Neural cell (in vitro differentiated cells): ENCODE measurements around the gene MDGA2. TPM values are rescaled to one million over a fixed set of nuclear protein-coding genes. Genes with fewer than 3 reads are reported as not detected.

Source experiments
- H2AFZ ChIP-seq: fragments of 200-600, 300-800 bp; sonication (generic), shearing (Covaris generic); 2 replicates; pipeline ENCODE4 v1.6.0; 2014; ENCODE audit warnings: low read depth, mild to moderate bottlenecking, antibody characterized with exemption, low read length, moderate library complexity
- H3F3A ChIP-seq: fragments of 200-600 bp; shearing (Covaris generic); 2 replicates; pipeline ENCODE4 v1.6.1; 2016; ENCODE audit warnings: mild to moderate bottlenecking, moderate library complexity, mixed read lengths, antibody characterized with exemption, low read length; ENCODE audit not compliant: insufficient read depth, poor library complexity, severe bottlenecking
- H3K27ac ChIP-seq: fragments of 200-600, 300-800 bp; sonication (generic), shearing (Covaris generic); 2 replicates; pipeline ENCODE4 v1.5.1; 2014; ENCODE audit warnings: mild to moderate bottlenecking, low read length, moderate library complexity
- H3K27me3 ChIP-seq: fragments of 300-800, 200-600 bp; sonication (generic), shearing (Covaris generic); 2 replicates; pipeline ENCODE4 v1.6.0; 2014; ENCODE audit warnings: mild to moderate bottlenecking, low read depth, low read length, moderate library complexity; ENCODE audit not compliant: insufficient read depth
- H3K36me3 ChIP-seq: fragments of 300-800, 200-600 bp; sonication (generic), shearing (Covaris generic); 2 replicates; pipeline ENCODE4 v1.5.1; 2014; ENCODE audit warnings: mild to moderate bottlenecking, antibody characterized with exemption, low read length, moderate library complexity; ENCODE audit not compliant: insufficient read depth
- H3K4me2 ChIP-seq: fragments of 300-800, 200-600 bp; sonication (generic), shearing (Covaris generic); 2 replicates; pipeline ENCODE4 v1.6.0; 2014; ENCODE audit warnings: mild to moderate bottlenecking, low read length
- H3K4me3 ChIP-seq: fragments of 300-800, 200-600 bp; sonication (generic), shearing (Covaris generic); 2 replicates; pipeline ENCODE4 v1.5.1; 2014; ENCODE audit warnings: mild to moderate bottlenecking, low read length, moderate library complexity
- H3K79me2 ChIP-seq: fragments of 200-600 bp; shearing (Covaris generic); replicated peaks from 2 replicates; pipeline ENCODE4 v1.6.0; 2014; ENCODE audit warnings: mild to moderate bottlenecking, low read length, moderate library complexity; ENCODE audit not compliant: insufficient read depth
- H3K9ac ChIP-seq: fragments of 300-800, 200-600 bp; sonication (generic), shearing (Covaris generic); 2 replicates; pipeline ENCODE4 v1.6.1; 2016; ENCODE audit warnings: mild to moderate bottlenecking, low read length, mixed read lengths
- H3K9me2 ChIP-seq: fragments of 200-600 bp; shearing (Covaris generic); 2 replicates; pipeline ENCODE4 v1.6.1; 2016; ENCODE audit warnings: mild to moderate bottlenecking, low read length, mixed read lengths; ENCODE audit not compliant: insufficient read depth
- H3K9me3 ChIP-seq: fragments of 200-600, 300-800 bp; sonication (generic), shearing (Covaris generic); 2 replicates; pipeline ENCODE4 v1.6.1; 2016; ENCODE audit warnings: mild to moderate bottlenecking, mixed run types, low read length, moderate library complexity, mixed read lengths
- H4K20me1 ChIP-seq: fragments of 200-600 bp; shearing (Covaris generic); 2 replicates; pipeline ENCODE4 v1.6.1; 2016; ENCODE audit warnings: mild to moderate bottlenecking, mixed run types; ENCODE audit not compliant: insufficient read depth
- EP300 ChIP-seq: fragments of 450-650 bp; conservative IDR thresholded peaks from 2 replicates; pipeline ENCODE4 v1.6.1; 2014; ENCODE audit warnings: antibody characterized with exemption, mild to moderate bottlenecking, moderate library complexity; ENCODE audit not compliant: poor library complexity, severe bottlenecking
- EZH2 ChIP-seq: fragments of 200-600, 300-800 bp; shearing (Covaris generic), sonication (generic); IDR thresholded peaks from 2 replicates; pipeline ENCODE4 v1.6.1; 2014; ENCODE audit warnings: antibody characterized with exemption, low read length, borderline replicate concordance, mild to moderate bottlenecking; ENCODE audit not compliant: insufficient read depth, poor library complexity, severe bottlenecking
- MXI1 ChIP-seq: fragments of 450-650 bp; conservative IDR thresholded peaks from 2 replicates; pipeline ENCODE4 v1.6.1; 2014; ENCODE audit warnings: antibody characterized with exemption, mild to moderate bottlenecking; ENCODE audit not compliant: poor library complexity, severe bottlenecking
- POLR2AphosphoS5 ChIP-seq: IDR thresholded peaks from 2 replicates; pipeline ENCODE4 v1.6.1; 2012
- RAD21 ChIP-seq: fragments of 450-650 bp; conservative IDR thresholded peaks from 2 replicates; pipeline ENCODE4 v1.6.1; 2014; ENCODE audit warnings: antibody characterized with exemption, mild to moderate bottlenecking, moderate library complexity
- SMC3 ChIP-seq: fragments of 450-650 bp; conservative IDR thresholded peaks from 2 replicates; pipeline ENCODE4 v1.6.1; 2014; ENCODE audit warnings: antibody characterized with exemption, mild to moderate bottlenecking, moderate library complexity; ENCODE audit not compliant: poor library complexity
- TAF1 ChIP-seq: IDR thresholded peaks from 2 replicates; pipeline ENCODE4 v1.6.1; 2012; ENCODE audit warnings: low read depth
- polyA plus RNA-seq: library from polyadenylated mRNA; depleted of rRNA; stranded (reverse); fragments of >200 nt; gene quantifications from 2 replicates; pipeline ENCODE4 v1.2.3, GENCODE V29; 2014
- TF ChIP-seq, protein P1 (sequence below): IDR thresholded peaks from 2 replicates; pipeline ENCODE4 v1.6.1; 2012; ENCODE audit warnings: borderline replicate concordance
- TF ChIP-seq, protein P2 (sequence below): fragments of 450-650 bp; IDR thresholded peaks from 2 replicates; pipeline ENCODE4 v1.5.1; 2014; ENCODE audit warnings: antibody characterized with exemption, mild to moderate bottlenecking, moderate library complexity; ENCODE audit not compliant: poor library complexity, severe bottlenecking

The MDGA2 gene
- polyA plus RNA-seq, 1 donor from 2014 or later, result 3.8 TPM

DNA sequence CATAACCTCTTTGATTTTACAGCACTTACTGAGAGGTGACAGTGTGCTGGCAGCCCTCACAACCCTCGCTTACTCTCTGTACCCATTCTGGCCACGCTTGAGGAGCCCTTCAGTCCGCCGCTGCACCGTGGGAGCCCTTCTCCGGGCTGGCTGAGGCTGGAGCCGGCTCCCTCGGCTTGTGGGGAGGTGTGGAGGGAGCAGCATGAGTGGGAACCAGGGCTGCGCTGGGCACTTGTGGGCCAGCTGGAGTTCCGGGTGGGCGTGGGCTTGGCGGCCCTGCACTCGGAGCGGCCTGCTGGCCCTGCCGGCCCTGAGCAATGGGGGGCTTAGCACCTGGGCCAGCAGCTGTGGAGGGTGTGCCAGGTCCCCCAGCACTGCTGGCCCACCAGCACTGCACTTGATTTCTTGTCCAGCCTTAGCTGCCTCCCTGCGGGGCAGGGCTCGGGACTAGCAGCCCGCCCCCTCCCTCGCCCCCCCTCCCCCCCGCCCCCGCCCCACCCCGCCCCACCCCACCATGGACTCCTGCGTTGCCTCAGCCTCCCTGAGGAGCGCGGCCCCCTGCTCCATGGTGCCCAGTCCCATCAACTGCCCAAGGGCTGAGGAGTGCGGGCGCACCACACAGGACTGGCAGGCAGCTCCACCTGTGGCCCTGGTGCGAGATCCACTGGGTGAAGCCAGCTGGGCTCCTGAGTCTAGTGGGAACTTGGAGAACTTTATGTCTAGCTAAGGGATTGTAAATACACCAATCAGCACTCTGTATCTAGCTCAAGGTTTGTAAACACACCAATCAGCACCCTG lies 9.9 kb downstream of the MDGA2 start:
- no peak overlapping the region for H3K4me2 ChIP-seq
- no peak overlapping the region for H3K27ac ChIP-seq
- no peak overlapping the region for H3K9ac ChIP-seq
- no peaks in the 10 kb centered on the region for H3F3A ChIP-seq
- H3K79me2 ChIP-seq, result no peaks in the 10 kb centered on the region
- no peaks in the 10 kb centered on the region for H3K9me3 ChIP-seq
- H3K9me2 ChIP-seq, result no peaks in the 10 kb centered on the region
- H3K27me3 ChIP-seq, result no peaks in the 10 kb centered on the region
- no peaks in the 10 kb centered on the region for H4K20me1 ChIP-seq
- no peak overlapping the region for H2AFZ ChIP-seq
- H3K4me3 ChIP-seq, result no peak overlapping the region
- H3K36me3 ChIP-seq, result no peaks in the 10 kb centered on the region
- TF ChIP-seq SMC3 (no peak), MXI1 (no peak), EZH2 (no peak), EP300 (no peak), RAD21 (no peak), POLR2AphosphoS5 (no peak), TAF1 (no peak)
- TF ChIP-seq, protein P1, sequence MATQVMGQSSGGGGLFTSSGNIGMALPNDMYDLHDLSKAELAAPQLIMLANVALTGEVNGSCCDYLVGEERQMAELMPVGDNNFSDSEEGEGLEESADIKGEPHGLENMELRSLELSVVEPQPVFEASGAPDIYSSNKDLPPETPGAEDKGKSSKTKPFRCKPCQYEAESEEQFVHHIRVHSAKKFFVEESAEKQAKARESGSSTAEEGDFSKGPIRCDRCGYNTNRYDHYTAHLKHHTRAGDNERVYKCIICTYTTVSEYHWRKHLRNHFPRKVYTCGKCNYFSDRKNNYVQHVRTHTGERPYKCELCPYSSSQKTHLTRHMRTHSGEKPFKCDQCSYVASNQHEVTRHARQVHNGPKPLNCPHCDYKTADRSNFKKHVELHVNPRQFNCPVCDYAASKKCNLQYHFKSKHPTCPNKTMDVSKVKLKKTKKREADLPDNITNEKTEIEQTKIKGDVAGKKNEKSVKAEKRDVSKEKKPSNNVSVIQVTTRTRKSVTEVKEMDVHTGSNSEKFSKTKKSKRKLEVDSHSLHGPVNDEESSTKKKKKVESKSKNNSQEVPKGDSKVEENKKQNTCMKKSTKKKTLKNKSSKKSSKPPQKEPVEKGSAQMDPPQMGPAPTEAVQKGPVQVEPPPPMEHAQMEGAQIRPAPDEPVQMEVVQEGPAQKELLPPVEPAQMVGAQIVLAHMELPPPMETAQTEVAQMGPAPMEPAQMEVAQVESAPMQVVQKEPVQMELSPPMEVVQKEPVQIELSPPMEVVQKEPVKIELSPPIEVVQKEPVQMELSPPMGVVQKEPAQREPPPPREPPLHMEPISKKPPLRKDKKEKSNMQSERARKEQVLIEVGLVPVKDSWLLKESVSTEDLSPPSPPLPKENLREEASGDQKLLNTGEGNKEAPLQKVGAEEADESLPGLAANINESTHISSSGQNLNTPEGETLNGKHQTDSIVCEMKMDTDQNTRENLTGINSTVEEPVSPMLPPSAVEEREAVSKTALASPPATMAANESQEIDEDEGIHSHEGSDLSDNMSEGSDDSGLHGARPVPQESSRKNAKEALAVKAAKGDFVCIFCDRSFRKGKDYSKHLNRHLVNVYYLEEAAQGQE, result no peak
- TF ChIP-seq, protein P2, sequence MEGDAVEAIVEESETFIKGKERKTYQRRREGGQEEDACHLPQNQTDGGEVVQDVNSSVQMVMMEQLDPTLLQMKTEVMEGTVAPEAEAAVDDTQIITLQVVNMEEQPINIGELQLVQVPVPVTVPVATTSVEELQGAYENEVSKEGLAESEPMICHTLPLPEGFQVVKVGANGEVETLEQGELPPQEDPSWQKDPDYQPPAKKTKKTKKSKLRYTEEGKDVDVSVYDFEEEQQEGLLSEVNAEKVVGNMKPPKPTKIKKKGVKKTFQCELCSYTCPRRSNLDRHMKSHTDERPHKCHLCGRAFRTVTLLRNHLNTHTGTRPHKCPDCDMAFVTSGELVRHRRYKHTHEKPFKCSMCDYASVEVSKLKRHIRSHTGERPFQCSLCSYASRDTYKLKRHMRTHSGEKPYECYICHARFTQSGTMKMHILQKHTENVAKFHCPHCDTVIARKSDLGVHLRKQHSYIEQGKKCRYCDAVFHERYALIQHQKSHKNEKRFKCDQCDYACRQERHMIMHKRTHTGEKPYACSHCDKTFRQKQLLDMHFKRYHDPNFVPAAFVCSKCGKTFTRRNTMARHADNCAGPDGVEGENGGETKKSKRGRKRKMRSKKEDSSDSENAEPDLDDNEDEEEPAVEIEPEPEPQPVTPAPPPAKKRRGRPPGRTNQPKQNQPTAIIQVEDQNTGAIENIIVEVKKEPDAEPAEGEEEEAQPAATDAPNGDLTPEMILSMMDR, result no peak

DNA sequence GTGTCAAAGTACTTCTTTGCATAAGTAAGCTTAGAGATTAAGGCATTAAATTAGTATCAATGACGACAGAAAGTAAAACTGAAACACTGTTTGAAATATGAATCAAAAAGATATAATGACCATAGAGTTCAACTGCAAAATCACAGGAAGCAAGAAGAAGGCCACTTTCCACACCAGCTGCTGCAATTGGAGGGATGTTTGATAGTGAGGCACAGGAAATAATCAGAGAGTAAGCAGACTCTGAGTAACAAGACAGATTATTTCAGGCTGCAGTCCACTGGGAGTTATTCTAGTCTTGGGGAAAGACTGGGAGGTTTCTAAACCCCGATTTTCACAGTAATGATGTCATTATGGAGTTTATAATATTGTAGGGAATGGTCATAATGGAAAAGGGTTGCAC lies 12.9 kb downstream of the MDGA2 start:
- H3K9me3 ChIP-seq, result no peaks in the 10 kb centered on the region
- no peak overlapping the region for H3K27ac ChIP-seq
- H3K79me2 ChIP-seq, result no peaks in the 10 kb centered on the region
- H3K4me2 ChIP-seq, result no peak overlapping the region
- no peaks in the 10 kb centered on the region for H3K9me2 ChIP-seq
- H3K4me3 ChIP-seq, result no peak overlapping the region
- H3K36me3 ChIP-seq, result no peaks in the 10 kb centered on the region
- H2AFZ ChIP-seq, result no peak overlapping the region
- H3K27me3 ChIP-seq, result no peaks in the 10 kb centered on the region
- no peaks in the 10 kb centered on the region for H3F3A ChIP-seq
- no peak overlapping the region for H3K9ac ChIP-seq
- no peaks in the 10 kb centered on the region for H4K20me1 ChIP-seq
- TF ChIP-seq MXI1, result no peak
